Endodermal cell (in vitro differentiated cells): ENCODE results near the gene GPR4. TPM values are rescaled to one million over a fixed set of nuclear protein-coding genes. Genes with fewer than 3 reads are reported as not detected.

Experiments
- DNase-seq: peaks from one replicate; pipeline ENCODE4 v3.0.0-alpha.2; 2017
- H3K27ac ChIP-seq: 2 replicates; pipeline ENCODE4 v1.5.1; 2013; ENCODE audit warnings: mild to moderate bottlenecking, low read depth, low read length, moderate library complexity
- H3K27me3 ChIP-seq: 2 replicates; pipeline ENCODE4 v1.6.1; 2013; ENCODE audit warnings: mild to moderate bottlenecking, low read length, moderate library complexity; ENCODE audit not compliant: insufficient read depth, control insufficient read depth, poor library complexity, severe bottlenecking
- H3K36me3 ChIP-seq: 2 replicates; pipeline ENCODE4 v1.7.0; 2013; ENCODE audit warnings: mild to moderate bottlenecking, low read length, moderate library complexity; ENCODE audit not compliant: control insufficient read depth, insufficient read depth
- H3K4me1 ChIP-seq: one replicate; pipeline ENCODE4 v1.7.0; 2013; ENCODE audit warnings: low read length; ENCODE audit not compliant: control insufficient read depth, insufficient read depth
- H3K4me3 ChIP-seq: 2 replicates; pipeline ENCODE4 v1.5.1; 2013; ENCODE audit warnings: mild to moderate bottlenecking, low read length, moderate library complexity
- H3K9ac ChIP-seq: 2 replicates; pipeline ENCODE4 v1.6.1; 2013; ENCODE audit warnings: mild to moderate bottlenecking, low read length, moderate library complexity; ENCODE audit not compliant: poor library complexity, severe bottlenecking; ENCODE audit errors: extremely low read depth
- H3K9me3 ChIP-seq: 2 replicates; pipeline ENCODE4 v1.6.1; 2013; ENCODE audit warnings: mild to moderate bottlenecking, low read length, moderate library complexity; ENCODE audit not compliant: control insufficient read depth
- H3K27ac Mint-ChIP-seq: 2 replicates; pipeline ENCODE4 v1.8.0; 2020; ENCODE audit warnings: mixed read lengths
- H3K27me3 Mint-ChIP-seq: 2 replicates; pipeline ENCODE4 v1.8.0; 2021; ENCODE audit warnings: mild to moderate bottlenecking, mixed read lengths; ENCODE audit not compliant: insufficient read depth
- H3K36me3 Mint-ChIP-seq: 2 replicates; pipeline ENCODE4 v1.8.0; 2020; ENCODE audit warnings: low read depth, mixed read lengths
- H3K4me1 Mint-ChIP-seq: 2 replicates; pipeline ENCODE4 v1.8.0; 2020; ENCODE audit warnings: mixed read lengths
- H3K4me3 Mint-ChIP-seq: 2 replicates; pipeline ENCODE4 v1.8.0; 2020; ENCODE audit warnings: mild to moderate bottlenecking, moderate library complexity, mixed read lengths
- H3K9me3 Mint-ChIP-seq: 2 replicates; pipeline ENCODE4 v1.8.0; 2020; ENCODE audit warnings: mild to moderate bottlenecking, mixed read lengths
- WGBS, 2 experiments: methylation state at CpG; one replicate each; pipeline versions ENCODE4 v1.1.5 to v1.1.7; 2013; ENCODE audit warnings: missing lambda C conversion rate in 2 of 2, mixed read lengths in 1 of 2; ENCODE audit not compliant: insufficient coverage in 1 of 2, insufficient read length in 1 of 2; 5-methylcytosine and 5-hydroxymethylcytosine counted together
- total RNA-seq, 2 donors: library from RNA; stranded (reverse); fragmentation: NEBNext Ultra II Directional in 1 of 2; extraction: Animal tissue kit (Norgen Biotek cat#: 25700) in 1 of 2; gene quantifications; 2 replicates in 1 of 2; 3 replicates in 1 of 2; pipeline ENCODE4 v1.2.1, GENCODE V29; 2021
- TF ChIP-seq, protein P1 (sequence below): fragments of 200-600 bp; sonication (generic); conservative IDR thresholded peaks from 2 replicates; pipeline ENCODE4 v1.5.0; 2021; ENCODE audit warnings: antibody characterized with exemption, mild to moderate bottlenecking

The GPR4 gene
- total RNA-seq, 2 donors from 2014 or later: not detected

DNA sequence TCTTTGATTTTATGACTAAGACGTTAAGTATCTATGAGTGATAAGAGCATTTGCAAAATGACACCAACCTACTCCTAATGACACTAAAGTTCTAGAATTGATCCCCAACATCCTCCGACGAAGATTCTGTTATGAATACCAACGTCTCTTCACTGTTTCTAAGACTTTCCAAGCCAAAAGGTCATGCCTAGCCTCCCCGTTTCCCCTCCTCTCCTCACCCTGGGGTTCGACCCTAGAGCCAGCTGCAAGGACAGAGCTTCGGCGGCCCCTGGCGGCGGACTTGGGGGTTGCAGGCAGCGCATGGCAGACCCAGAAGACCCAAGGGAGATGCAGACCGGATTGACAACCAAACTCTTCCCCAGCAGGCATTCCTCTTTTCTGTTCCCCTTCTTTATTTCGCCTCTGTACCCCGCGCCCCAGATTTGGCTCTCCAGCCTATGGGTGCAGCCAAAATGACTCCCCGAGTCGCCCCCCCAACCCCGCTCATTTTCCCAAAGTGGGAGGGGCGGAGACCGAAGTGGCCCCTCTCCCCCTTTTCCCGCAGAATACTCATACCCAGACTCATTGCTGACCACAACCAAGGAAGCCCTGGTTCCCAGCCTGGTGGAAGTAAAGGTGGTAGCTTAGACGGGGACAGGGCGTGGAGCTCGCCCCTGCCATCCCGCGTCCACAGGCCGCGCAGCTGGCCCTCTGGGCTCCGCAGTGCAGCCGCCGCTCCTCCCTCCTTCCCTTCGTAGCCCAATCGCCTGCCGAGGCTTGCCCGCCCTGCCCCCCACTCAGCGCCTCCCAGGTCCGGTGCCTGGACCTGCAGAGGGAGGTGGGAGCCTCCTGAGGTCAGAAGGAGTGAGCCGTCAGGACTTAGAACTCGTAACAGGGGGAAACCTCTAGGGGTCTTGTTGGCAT lies 41.3 kb upstream of the GPR4 start:
- Histone ChIP-seq H3K36me3 (no peaks in the 10 kb centered on the region), H3K27me3 (no peaks in the 10 kb centered on the region), H3K4me3 (peak overlapping the region; percentile 83), H3K4me1 (no peaks in the 10 kb centered on the region), H3K9me3 (no peaks in the 10 kb centered on the region), H3K27ac (no peak overlapping the region), H3K9ac (no peak overlapping the region)
- DNase-seq: peak; percentile 99
- peaks cover 15% of the 10 kb centered on the region for H3K9me3 Mint-ChIP-seq
- TF ChIP-seq, protein P1, sequence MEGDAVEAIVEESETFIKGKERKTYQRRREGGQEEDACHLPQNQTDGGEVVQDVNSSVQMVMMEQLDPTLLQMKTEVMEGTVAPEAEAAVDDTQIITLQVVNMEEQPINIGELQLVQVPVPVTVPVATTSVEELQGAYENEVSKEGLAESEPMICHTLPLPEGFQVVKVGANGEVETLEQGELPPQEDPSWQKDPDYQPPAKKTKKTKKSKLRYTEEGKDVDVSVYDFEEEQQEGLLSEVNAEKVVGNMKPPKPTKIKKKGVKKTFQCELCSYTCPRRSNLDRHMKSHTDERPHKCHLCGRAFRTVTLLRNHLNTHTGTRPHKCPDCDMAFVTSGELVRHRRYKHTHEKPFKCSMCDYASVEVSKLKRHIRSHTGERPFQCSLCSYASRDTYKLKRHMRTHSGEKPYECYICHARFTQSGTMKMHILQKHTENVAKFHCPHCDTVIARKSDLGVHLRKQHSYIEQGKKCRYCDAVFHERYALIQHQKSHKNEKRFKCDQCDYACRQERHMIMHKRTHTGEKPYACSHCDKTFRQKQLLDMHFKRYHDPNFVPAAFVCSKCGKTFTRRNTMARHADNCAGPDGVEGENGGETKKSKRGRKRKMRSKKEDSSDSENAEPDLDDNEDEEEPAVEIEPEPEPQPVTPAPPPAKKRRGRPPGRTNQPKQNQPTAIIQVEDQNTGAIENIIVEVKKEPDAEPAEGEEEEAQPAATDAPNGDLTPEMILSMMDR: peak; percentile 98
- peaks cover 8% of the 10 kb centered on the region for H3K27me3 Mint-ChIP-seq
- peak overlapping the region; percentile 82 for H3K27ac Mint-ChIP-seq
- no peaks in the 10 kb centered on the region for H3K36me3 Mint-ChIP-seq
- peak overlapping the region; percentile 77 for H3K4me3 Mint-ChIP-seq
- WGBS, 2 experiments: 0 to 3% methylated on average over 11 to 39 of the region's 39 CpGs
- H3K4me1 Mint-ChIP-seq: peaks cover 14% of the 10 kb centered on the region

DNA sequence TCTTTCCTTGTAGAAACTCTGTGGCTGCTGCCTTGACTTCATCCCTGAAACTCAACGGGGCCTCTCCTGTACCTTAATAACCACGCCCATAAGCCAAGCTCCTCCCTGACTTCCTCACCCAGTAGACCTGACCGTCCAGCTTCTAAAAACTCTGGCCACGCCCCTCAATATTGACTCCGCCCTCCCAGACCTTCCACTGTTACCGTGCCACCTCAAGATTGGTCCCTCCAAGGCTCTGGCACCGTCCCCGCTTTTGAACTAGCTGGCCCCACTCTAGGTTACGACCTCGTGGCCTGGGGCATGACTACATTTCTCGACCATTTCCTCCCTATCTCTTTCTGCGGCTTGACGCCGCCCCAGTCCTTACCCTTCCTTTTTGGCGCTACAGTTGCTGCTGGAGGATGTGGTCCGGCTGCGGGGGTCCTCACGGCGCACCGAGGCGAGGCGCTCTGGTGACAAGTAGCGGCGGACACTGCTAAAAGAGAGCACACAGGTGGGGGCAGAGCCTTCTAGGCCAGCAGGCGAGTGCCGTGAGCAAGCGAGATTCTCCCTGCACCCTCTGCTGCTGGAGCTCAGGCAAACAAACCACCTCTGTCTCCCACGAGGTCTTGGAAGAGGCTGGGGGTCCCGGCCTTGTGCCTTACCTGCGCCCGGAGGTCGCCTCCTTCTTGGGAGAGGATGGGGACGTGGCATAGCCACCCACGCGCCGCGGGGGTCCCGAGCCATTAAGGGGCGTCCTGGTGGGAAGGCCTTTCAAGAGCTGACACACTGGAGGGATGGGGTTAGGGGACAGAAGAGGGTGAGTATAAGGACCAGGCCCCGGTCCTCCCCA lies 39.5 kb upstream of the GPR4 start:
- Histone ChIP-seq H3K36me3 (no peaks in the 10 kb centered on the region), H3K4me3 (peak overlapping the region; percentile 59), H3K9me3 (no peaks in the 10 kb centered on the region), H3K9ac (no peak overlapping the region), H3K4me1 (peaks cover 5% of the 10 kb centered on the region), H3K27ac (no peak overlapping the region), H3K27me3 (no peaks in the 10 kb centered on the region)
- peak; percentile 97 for DNase-seq
- Mint-ChIP-seq H3K27me3 (peaks cover 8% of the 10 kb centered on the region), H3K9me3 (peaks cover 6% of the 10 kb centered on the region), H3K27ac (peak overlapping the region; percentile 87), H3K4me1 (peaks cover 18% of the 10 kb centered on the region), H3K36me3 (no peaks in the 10 kb centered on the region), H3K4me3 (peak overlapping the region; percentile 48)
- WGBS, 2 experiments: 6% methylated on average over 27 to 38 of the region's 40 CpGs
- TF ChIP-seq, protein P1: no peak

DNA sequence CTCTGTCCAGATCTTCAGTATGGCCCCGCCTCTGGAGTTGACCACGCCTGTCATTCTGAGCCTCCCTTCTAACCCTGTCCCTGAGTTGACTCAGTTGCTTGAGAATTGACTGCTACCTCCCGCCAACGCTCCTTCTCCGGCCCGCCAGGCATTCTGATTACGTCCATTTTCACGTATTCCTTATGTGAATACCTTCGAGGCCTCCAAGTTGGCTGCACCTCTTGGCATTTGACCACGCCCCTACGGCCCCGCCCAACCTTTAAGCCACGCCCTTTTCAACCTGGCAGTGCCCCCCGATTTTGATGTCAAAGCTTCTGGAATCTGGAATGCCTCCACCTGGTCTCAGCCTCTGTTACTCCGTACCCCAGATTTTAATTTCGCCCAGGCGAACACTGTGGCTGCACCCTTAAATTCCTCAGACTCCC lies 38.8 kb upstream of the GPR4 start:
- Histone ChIP-seq H3K36me3 (no peaks in the 10 kb centered on the region), H3K4me1 (peaks cover 5% of the 10 kb centered on the region), H3K4me3 (peak overlapping the region; percentile 59), H3K27ac (no peak overlapping the region), H3K9ac (no peak overlapping the region), H3K27me3 (no peaks in the 10 kb centered on the region), H3K9me3 (no peaks in the 10 kb centered on the region)
- no peaks in the 10 kb centered on the region for H3K36me3 Mint-ChIP-seq
- H3K4me3 Mint-ChIP-seq: peak overlapping the region; percentile 48
- WGBS, 2 experiments: 56 to 62% methylated on average over 17 of the region's 17 CpGs
- peak; percentile 93 for DNase-seq
- peaks cover 16% of the 10 kb centered on the region for H3K4me1 Mint-ChIP-seq
- H3K27me3 Mint-ChIP-seq: peaks cover 3% of the 10 kb centered on the region
- no peaks in the 10 kb centered on the region for H3K9me3 Mint-ChIP-seq
- peak overlapping the region; percentile 87 for H3K27ac Mint-ChIP-seq
- TF ChIP-seq, protein P1: no peak
